ENCODE data around the gene DEFB112.

Gene DEFB112

DNA sequence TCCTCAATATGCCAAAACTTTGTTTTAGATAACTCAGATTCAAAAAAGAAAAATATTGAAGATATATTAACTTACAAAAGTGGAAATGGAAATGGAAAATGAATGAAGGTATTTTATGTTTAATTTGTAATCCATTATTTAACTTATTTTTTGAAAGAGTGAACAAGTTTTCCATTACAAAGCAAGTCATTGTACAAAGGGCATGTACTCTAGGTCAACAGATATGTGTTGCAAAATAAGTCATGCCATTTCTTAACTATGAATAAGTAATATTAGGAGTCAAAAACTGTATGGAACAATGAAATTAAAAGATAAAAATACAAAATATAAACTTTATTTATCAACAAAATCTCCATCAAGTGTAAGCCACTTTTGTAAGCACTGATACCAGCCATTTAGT, 54.5 kb downstream of the DEFB112 start:
- DNase-seq (ENCODE audit: low read depth in 2 of 2) = no peak
